B cell (primary cell): ENCODE results near the gene RHBDL1. TPM values are rescaled to one million over a fixed set of nuclear protein-coding genes. Genes with fewer than 3 reads are reported as not detected.

Experiments used
- ATAC-seq: fragments of 200-7000 bp; cut with Tn5 transposase; one replicate; pipeline ENCODE4 v1.10.0; 2021; ENCODE audit warnings: low read depth, mild to moderate bottlenecking, moderate number of reproducible peaks, moderate library complexity
- CTCF ChIA-PET: fragments of 350-600 bp; sonication (Branson Sonifier 250); formaldehyde crosslinking; loops from one replicate; lab custom pipeline; 2021; ENCODE audit warnings: antibody characterized with exemption, inconsistent platforms; lab: Charles Lee
- POLR2A ChIA-PET: fragments of 350-600 bp; sonication (Branson Sonifier 250); formaldehyde crosslinking; loops from one replicate; lab custom pipeline; 2021; ENCODE audit warnings: antibody characterized with exemption; lab: Charles Lee
- DNase-seq: peaks from one replicate; pipeline ENCODE4 v3.0.0; 2013
- H2AFZ ChIP-seq: 2 replicates; pipeline ENCODE4 v1.6.1; 2012; ENCODE audit warnings: mild to moderate bottlenecking, low read depth, low read length; ENCODE audit not compliant: insufficient read depth, poor library complexity, severe bottlenecking
- H3K27ac ChIP-seq, 2 donors: 1 replicate in 1 of 2; 2 replicates in 1 of 2; pipeline ENCODE4 v1.5.1; 2012 to 2013; ENCODE audit warnings: low read length in 2 of 2, mild to moderate bottlenecking in 2 of 2, moderate library complexity in 1 of 2
- H3K27me3 ChIP-seq, 4 experiments: fragments of 200-600 bp in 1 of 4; sonication (generic) in 1 of 4; replicated peaks in 1 of 4; 1 replicate in 2 of 4; 2 replicates in 2 of 4; pipeline versions ENCODE4 v1.6.1 to v1.7.0; 2013 to 2016; ENCODE audit warnings: low read length in 3 of 4, mild to moderate bottlenecking in 2 of 4, mixed read lengths in 1 of 4, moderate library complexity in 1 of 4; ENCODE audit not compliant: insufficient read depth in 4 of 4, control insufficient read depth in 3 of 4; ENCODE audit errors: control extremely low read depth in 1 of 4
- H3K36me3 ChIP-seq, 2 experiments: replicated peaks in 1 of 2; 1 replicate in 1 of 2; 2 replicates in 1 of 2; pipeline versions ENCODE4 v1.6.1 to v1.7.1; 2013; ENCODE audit warnings: low read length in 1 of 2; ENCODE audit not compliant: insufficient read depth in 2 of 2, control insufficient read depth in 1 of 2; ENCODE audit errors: control extremely low read depth in 1 of 2, extremely low read depth in 1 of 2
- H3K4me1 ChIP-seq, 2 donors: fragments of 200-600 bp in 1 of 2; sonication (generic) in 1 of 2; 1 replicate in 1 of 2; 2 replicates in 1 of 2; pipeline versions ENCODE4 v1.5.1 to v1.6.1; 2013 to 2017; ENCODE audit warnings: low read length in 2 of 2; ENCODE audit not compliant: control insufficient read depth in 2 of 2, insufficient read depth in 2 of 2
- H3K4me2 ChIP-seq: replicated peaks from 2 replicates; pipeline ENCODE3; 2012; ENCODE audit warnings: mild to moderate bottlenecking, low read depth, low read length; ENCODE audit not compliant: poor library complexity, severe bottlenecking
- H3K4me3 ChIP-seq, 5 experiments: fragments of 200-600 bp in 1 of 5; sonication (generic) in 1 of 5; 1 replicate in 3 of 5; 2 replicates in 2 of 5; pipeline versions ENCODE4 v1.5.1 to v1.7.0; 2011 to 2016; ENCODE audit warnings: low read length in 4 of 5, mild to moderate bottlenecking in 4 of 5, low read depth in 2 of 5, control low read depth in 1 of 5, moderate library complexity in 1 of 5; ENCODE audit not compliant: insufficient read depth in 1 of 5; ENCODE audit errors: control extremely low read depth in 1 of 5, extremely low read depth in 1 of 5
- H3K79me2 ChIP-seq: fragments of 200-600 bp; sonication (generic); one replicate; pipeline ENCODE4 v1.6.0; 2016; ENCODE audit warnings: low read length; ENCODE audit not compliant: control insufficient read depth, insufficient read depth
- H3K9ac ChIP-seq: fragments of 200-600 bp; sonication (generic); 2 replicates; pipeline ENCODE4 v1.6.1; 2017; ENCODE audit warnings: mild to moderate bottlenecking, low read length, moderate library complexity
- H3K9me3 ChIP-seq, 3 donors: one replicate each; pipeline versions ENCODE4 v1.6.1 to v1.7.1; 2013; ENCODE audit warnings: low read length in 2 of 3; ENCODE audit not compliant: control insufficient read depth in 2 of 3, insufficient read depth in 1 of 3; ENCODE audit errors: control extremely low read depth in 1 of 3
- H4K20me1 ChIP-seq: 2 replicates; pipeline ENCODE4 v1.6.0; 2012; ENCODE audit warnings: mild to moderate bottlenecking, low read length; ENCODE audit not compliant: insufficient read depth, control insufficient read depth, poor library complexity, severe bottlenecking
- H3K27ac Mint-ChIP-seq: one replicate; pipeline ENCODE4 v1.8.0; 2021; ENCODE audit warnings: mixed read lengths
- H3K27me3 Mint-ChIP-seq: one replicate; pipeline ENCODE4 v1.8.0; 2021; ENCODE audit warnings: mixed read lengths
- H3K4me1 Mint-ChIP-seq: one replicate; pipeline ENCODE4 v1.8.0; 2021; ENCODE audit warnings: mixed read lengths
- H3K4me3 Mint-ChIP-seq: one replicate; pipeline ENCODE4 v1.8.0; 2021; ENCODE audit warnings: mixed read lengths
- H3K9me3 Mint-ChIP-seq: one replicate; pipeline ENCODE4 v1.8.0; 2022; ENCODE audit warnings: mixed read lengths; ENCODE audit not compliant: insufficient read depth
- CTCF ChIP-seq: fragments of 200-600 bp; IDR thresholded peaks from one replicate; pipeline ENCODE4 v1.8.0; 2022; ENCODE audit warnings: antibody characterized with exemption, mild to moderate bottlenecking
- EZH2 ChIP-seq: IDR thresholded peaks from 2 replicates; pipeline ENCODE4 v1.6.1; 2012; ENCODE audit warnings: borderline replicate concordance, low read depth, mild to moderate bottlenecking, moderate library complexity, low read length; ENCODE audit not compliant: insufficient read depth, poor library complexity, severe bottlenecking
- WGBS: methylation state at CpG from one replicate; pipeline ENCODE4 v1.1.5; 2013; ENCODE audit warnings: missing lambda C conversion rate; ENCODE audit not compliant: insufficient coverage; 5-methylcytosine and 5-hydroxymethylcytosine counted together
- intact Hi-C: fragments of 100-400 bp; cut with micrococcal nuclease; formaldehyde crosslinking; loops from one replicate; pipeline ENCODE4 v1.10.0; 2022
- polyA plus RNA-seq: library from polyadenylated mRNA; depleted of rRNA; stranded (reverse); fragments of >200 nt; gene quantifications from 2 replicates; pipeline ENCODE4 v1.2.3, GENCODE V29; 2012
- total RNA-seq, 2 donors: library from RNA; stranded (reverse); fragments of 120-200 nt in 1 of 2; gene quantifications; 1 replicate in 1 of 2; 2 replicates in 1 of 2; pipeline versions ENCODE4 v1.2.3 to v1.2.4, GENCODE V29; 2013 to 2022

Gene RHBDL1
- total and polyA plus RNA-seq, 2 donors (not counting 1 experiment from before 2014, with no cell fraction given): 0.76 to 1.6 TPM

- Mint-ChIP-seq H3K27me3 (peaks cover 6% of the 10 kb centered on the region), H3K4me1 (peaks cover 11% of the 10 kb centered on the region), H3K9me3 (no peaks in the 10 kb centered on the region), H3K4me3 (no peak overlapping the region), H3K27ac (no peak overlapping the region)
- H3K27ac ChIP-seq: no peak overlapping the region
- 84% methylated on average over 32 of the region's 32 CpGs for WGBS
- no peak overlapping the region for H3K9ac ChIP-seq
- peaks cover 28 to 39% of the 10 kb centered on the region in 2 donors for H3K4me1 ChIP-seq
- ChIA-PET POLR2A (interaction anchor here (1.9 kb wide), 1 partner anchor 10 kb away, joined by 8 read pairs; no protein-coding TSS in a partner anchor), CTCF (interaction anchor here (1.3 kb wide), 1 partner anchor 10 kb away, joined by 3 read pairs; no protein-coding TSS in a partner anchor)
- H3K27me3 ChIP-seq: peaks cover 0 to 23% (median 10%) of the 10 kb centered on the region in 4 experiments
- ATAC-seq (no peak), DNase-seq (no peak)
- H3K79me2 ChIP-seq: no peaks in the 10 kb centered on the region
- peaks cover 20% of the 10 kb centered on the region for H4K20me1 ChIP-seq
- no peak overlapping the region for H3K4me2 ChIP-seq
- TF ChIP-seq CTCF: no peak
- TF ChIP-seq EZH2: no peak
- H3K4me3 ChIP-seq: no peak overlapping the region
- peaks cover 0 to 15% (median 0%) of the 10 kb centered on the region in 3 donors for H3K9me3 ChIP-seq
- no peaks in the 10 kb centered on the region for H3K36me3 ChIP-seq
- intact Hi-C loops: loop anchor here (5.0 kb wide), 1 partner anchor 255 kb away; the partner anchor contains the start of gene LMF1
- H2AFZ ChIP-seq: no peak overlapping the region
Measured at GRCh38 chr16:717450-718245, 42.2 kb downstream of the RHBDL1 start.

GRCh38 chr16:718389-718788 is 42.9 kb downstream of the RHBDL1 start:
- peaks cover 28 to 39% of the 10 kb centered on the region in 2 donors for H3K4me1 ChIP-seq
- POLR2A ChIA-PET: interaction anchor here (1.3 kb wide), 1 partner anchor 10 kb away, joined by 11 read pairs; no protein-coding TSS in a partner anchor
- H3K36me3 ChIP-seq: no peaks in the 10 kb centered on the region
- H2AFZ ChIP-seq: no peak overlapping the region
- peaks cover 0 to 15% (median 0%) of the 10 kb centered on the region in 3 donors for H3K9me3 ChIP-seq
- no peak overlapping the region for H3K4me2 ChIP-seq
- DNase-seq (no peak), ATAC-seq (no peak)
- peaks cover 20% of the 10 kb centered on the region for H4K20me1 ChIP-seq
- Mint-ChIP-seq H3K4me1 (peaks cover 11% of the 10 kb centered on the region), H3K9me3 (no peaks in the 10 kb centered on the region), H3K27me3 (peaks cover 3% of the 10 kb centered on the region), H3K27ac (no peak overlapping the region), H3K4me3 (no peak overlapping the region)
- no peak overlapping the region for H3K27ac ChIP-seq
- WGBS: 91% methylated on average over 7 of the region's 9 CpGs
- peaks cover 0 to 22% (median 10%) of the 10 kb centered on the region in 4 experiments for H3K27me3 ChIP-seq
- CTCF ChIA-PET: interaction anchor here (1.3 kb wide), 1 partner anchor 10 kb away, joined by 3 read pairs; no protein-coding TSS in a partner anchor
- H3K79me2 ChIP-seq: no peaks in the 10 kb centered on the region
- TF ChIP-seq CTCF: no peak
- TF ChIP-seq EZH2: no peak
- no peak overlapping the region for H3K4me3 ChIP-seq
- H3K9ac ChIP-seq: no peak overlapping the region
- intact Hi-C loops: loop anchor here (5.0 kb wide), 1 partner anchor 254 kb away; the partner anchor contains the start of gene LMF1
